B cell (primary cell): ENCODE data around the gene PTPRM.

Source experiments
- CTCF ChIP-seq: fragments of 200-600 bp; IDR thresholded peaks from one replicate; pipeline ENCODE4 v1.8.0; 2022; ENCODE audit warnings: antibody characterized with exemption, mild to moderate bottlenecking
- EZH2 ChIP-seq: IDR thresholded peaks from 2 replicates; pipeline ENCODE4 v1.6.1; 2012; ENCODE audit warnings: borderline replicate concordance, low read depth, mild to moderate bottlenecking, moderate library complexity, low read length; ENCODE audit not compliant: insufficient read depth, poor library complexity, severe bottlenecking

GRCh38 chr18:7681298-7681697 is 114.2 kb downstream of the PTPRM start:
- TF ChIP-seq CTCF (no peak), EZH2 (no peak)
